GM12878 (cell line): ENCODE data around the gene KCNJ14.

Experiments used
- ATF3 ChIP-seq: IDR thresholded peaks from 2 replicates; pipeline ENCODE4 v1.6.1; 2011; ENCODE audit warnings: low read depth, mild to moderate bottlenecking, low read length, moderate library complexity, borderline replicate concordance; ENCODE audit errors: extremely low read depth
- BHLHE40 ChIP-seq, 2 experiments: fragments of 450-650 bp in 1 of 2; IDR thresholded peaks; 2 replicates each; pipeline ENCODE4 v1.6.1; 2011 to 2017; ENCODE audit warnings: low read depth in 2 of 2, borderline replicate concordance in 1 of 2, improper control_type of control experiment in 1 of 2, low read length in 1 of 2, mild to moderate bottlenecking in 1 of 2
- MEF2B ChIP-seq: fragments of 450-650 bp; IDR thresholded peaks from 2 replicates; pipeline ENCODE4 v1.6.1; 2018; ENCODE audit warnings: mild to moderate bottlenecking, moderate library complexity; ENCODE audit not compliant: partially characterized antibody, poor library complexity, severe bottlenecking
- TF ChIP-seq, protein P1 (sequence below), 3 experiments: IDR thresholded peaks in 2 of 3; conservative IDR thresholded peaks in 1 of 3; 2 replicates each; pipeline ENCODE4 v1.5.1; 2011; ENCODE audit warnings: low read depth in 3 of 3, low read length in 3 of 3, mild to moderate bottlenecking in 3 of 3, control low read depth in 2 of 3, moderate library complexity in 2 of 3, inconsistent platforms in 1 of 3, mixed read lengths in 1 of 3; ENCODE audit not compliant: control insufficient read depth in 2 of 3, insufficient read depth in 1 of 3; ENCODE audit errors: extremely low read depth in 1 of 3
- TF ChIP-seq, protein P2 (sequence below): IDR thresholded peaks from 2 replicates; pipeline ENCODE4 v1.6.1; 2011; ENCODE audit warnings: low read depth, low read length, improper control_type of control experiment, borderline replicate concordance
- TF ChIP-seq, protein P3 (sequence below): fragments of 150-350 bp; IDR thresholded peaks from 2 replicates; pipeline ENCODE4 v1.6.1; 2014; ENCODE audit warnings: mild to moderate bottlenecking, low read depth, low read length

GRCh38 chr19:48446579-48446978 lies 8.8 kb upstream of the KCNJ14 start:
- TF ChIP-seq, protein P1, sequence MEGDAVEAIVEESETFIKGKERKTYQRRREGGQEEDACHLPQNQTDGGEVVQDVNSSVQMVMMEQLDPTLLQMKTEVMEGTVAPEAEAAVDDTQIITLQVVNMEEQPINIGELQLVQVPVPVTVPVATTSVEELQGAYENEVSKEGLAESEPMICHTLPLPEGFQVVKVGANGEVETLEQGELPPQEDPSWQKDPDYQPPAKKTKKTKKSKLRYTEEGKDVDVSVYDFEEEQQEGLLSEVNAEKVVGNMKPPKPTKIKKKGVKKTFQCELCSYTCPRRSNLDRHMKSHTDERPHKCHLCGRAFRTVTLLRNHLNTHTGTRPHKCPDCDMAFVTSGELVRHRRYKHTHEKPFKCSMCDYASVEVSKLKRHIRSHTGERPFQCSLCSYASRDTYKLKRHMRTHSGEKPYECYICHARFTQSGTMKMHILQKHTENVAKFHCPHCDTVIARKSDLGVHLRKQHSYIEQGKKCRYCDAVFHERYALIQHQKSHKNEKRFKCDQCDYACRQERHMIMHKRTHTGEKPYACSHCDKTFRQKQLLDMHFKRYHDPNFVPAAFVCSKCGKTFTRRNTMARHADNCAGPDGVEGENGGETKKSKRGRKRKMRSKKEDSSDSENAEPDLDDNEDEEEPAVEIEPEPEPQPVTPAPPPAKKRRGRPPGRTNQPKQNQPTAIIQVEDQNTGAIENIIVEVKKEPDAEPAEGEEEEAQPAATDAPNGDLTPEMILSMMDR (IDR thresholded peaks at IDR 0.05 in 2 of 3, conservative IDR thresholded peaks at IDR 0.05 in 1 of 3; ENCODE audit: control insufficient read depth in 2 of 3, extremely low read depth in 1 of 3, insufficient read depth in 1 of 3, low read depth in 3 of 3, low read length in 3 of 3): no peak
- TF ChIP-seq MEF2B (no peak), ATF3 (no peak), BHLHE40 (IDR thresholded peaks at IDR 0.05; ENCODE audit: borderline replicate concordance in 1 of 2, low read depth in 2 of 2, low read length in 1 of 2) (no peak)
- TF ChIP-seq, protein P2, sequence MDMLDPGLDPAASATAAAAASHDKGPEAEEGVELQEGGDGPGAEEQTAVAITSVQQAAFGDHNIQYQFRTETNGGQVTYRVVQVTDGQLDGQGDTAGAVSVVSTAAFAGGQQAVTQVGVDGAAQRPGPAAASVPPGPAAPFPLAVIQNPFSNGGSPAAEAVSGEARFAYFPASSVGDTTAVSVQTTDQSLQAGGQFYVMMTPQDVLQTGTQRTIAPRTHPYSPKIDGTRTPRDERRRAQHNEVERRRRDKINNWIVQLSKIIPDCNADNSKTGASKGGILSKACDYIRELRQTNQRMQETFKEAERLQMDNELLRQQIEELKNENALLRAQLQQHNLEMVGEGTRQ: no peak
- TF ChIP-seq, protein P3, sequence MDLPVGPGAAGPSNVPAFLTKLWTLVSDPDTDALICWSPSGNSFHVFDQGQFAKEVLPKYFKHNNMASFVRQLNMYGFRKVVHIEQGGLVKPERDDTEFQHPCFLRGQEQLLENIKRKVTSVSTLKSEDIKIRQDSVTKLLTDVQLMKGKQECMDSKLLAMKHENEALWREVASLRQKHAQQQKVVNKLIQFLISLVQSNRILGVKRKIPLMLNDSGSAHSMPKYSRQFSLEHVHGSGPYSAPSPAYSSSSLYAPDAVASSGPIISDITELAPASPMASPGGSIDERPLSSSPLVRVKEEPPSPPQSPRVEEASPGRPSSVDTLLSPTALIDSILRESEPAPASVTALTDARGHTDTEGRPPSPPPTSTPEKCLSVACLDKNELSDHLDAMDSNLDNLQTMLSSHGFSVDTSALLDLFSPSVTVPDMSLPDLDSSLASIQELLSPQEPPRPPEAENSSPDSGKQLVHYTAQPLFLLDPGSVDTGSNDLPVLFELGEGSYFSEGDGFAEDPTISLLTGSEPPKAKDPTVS: no peak
